Peyer's patch (tissue), 4 donors: Measurements from ENCODE around the gene PELI3. TPM values are rescaled to one million over a fixed set of nuclear protein-coding genes. Genes with fewer than 3 reads are reported as not detected.

ENCODE experiments used
- DNase-seq, 3 donors: peaks; one replicate each; pipeline ENCODE4 v3.0.0-alpha.2; 2017 to 2019
- H3K27ac ChIP-seq, 4 donors: fragments of 200-600 bp; sonication (generic); one replicate each; pipeline ENCODE4 v1.5.1; 2016 to 2019
- H3K27me3 ChIP-seq, 2 donors: fragments of 200-600 bp; sonication (generic); one replicate each; pipeline ENCODE4 v1.5.1; 2019
- H3K36me3 ChIP-seq, 3 donors: fragments of 200-600 bp; sonication (generic); one replicate each; pipeline ENCODE4 v1.5.1; 2016 to 2019
- H3K4me1 ChIP-seq, 4 donors: fragments of 200-600 bp; sonication (generic); one replicate each; pipeline ENCODE4 v1.5.1; 2016 to 2019
- H3K4me3 ChIP-seq, 4 donors: fragments of 200-600 bp; sonication (generic); 1 replicate in 3 of 4; 2 replicates in 1 of 4; pipeline ENCODE4 v1.5.1; 2016 to 2019; ENCODE audit warnings: mild to moderate bottlenecking in 1 of 4
- H3K9me3 ChIP-seq, 4 donors: fragments of 200-600 bp; sonication (generic); one replicate each; pipeline ENCODE4 v1.5.1; 2016 to 2019; ENCODE audit warnings: mild to moderate bottlenecking in 1 of 4
- POLR2A ChIP-seq, 2 donors: fragments of 450-650 bp; IDR thresholded peaks; one replicate each; pipeline ENCODE4 v1.5.1; 2017; ENCODE audit warnings: antibody characterized with exemption in 2 of 2, mild to moderate bottlenecking in 2 of 2, moderate library complexity in 2 of 2
- total RNA-seq, 4 donors: library from RNA; depleted of rRNA; stranded (reverse); fragments of >200 nt; gene quantifications; one replicate each; pipeline ENCODE4 v1.1.0, GENCODE V29; 2016
- TF ChIP-seq, protein P1 (sequence below), 6 experiments: fragments of 450-650 bp in 4 of 6; fragments of 200-600 bp in 2 of 6; sonication (generic) in 1 of 6; IDR thresholded peaks; one replicate each; pipeline ENCODE4 v1.5.1; 2017 to 2019; ENCODE audit warnings: antibody characterized with exemption in 6 of 6, mild to moderate bottlenecking in 3 of 6, moderate library complexity in 1 of 6

Gene PELI3, protein sequence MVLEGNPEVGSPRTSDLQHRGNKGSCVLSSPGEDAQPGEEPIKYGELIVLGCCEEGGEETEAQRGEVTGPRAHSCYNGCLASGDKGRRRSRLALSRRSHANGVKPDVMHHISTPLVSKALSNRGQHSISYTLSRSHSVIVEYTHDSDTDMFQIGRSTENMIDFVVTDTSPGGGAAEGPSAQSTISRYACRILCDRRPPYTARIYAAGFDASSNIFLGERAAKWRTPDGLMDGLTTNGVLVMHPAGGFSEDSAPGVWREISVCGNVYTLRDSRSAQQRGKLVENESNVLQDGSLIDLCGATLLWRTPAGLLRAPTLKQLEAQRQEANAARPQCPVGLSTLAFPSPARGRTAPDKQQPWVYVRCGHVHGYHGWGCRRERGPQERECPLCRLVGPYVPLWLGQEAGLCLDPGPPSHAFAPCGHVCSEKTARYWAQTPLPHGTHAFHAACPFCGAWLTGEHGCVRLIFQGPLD
- total RNA-seq: 10 to 100 TPM in 2 of 4 donors, 1 to 10 TPM in 2; 5.6 to 11.6 (median 10.0) TPM

DNA sequence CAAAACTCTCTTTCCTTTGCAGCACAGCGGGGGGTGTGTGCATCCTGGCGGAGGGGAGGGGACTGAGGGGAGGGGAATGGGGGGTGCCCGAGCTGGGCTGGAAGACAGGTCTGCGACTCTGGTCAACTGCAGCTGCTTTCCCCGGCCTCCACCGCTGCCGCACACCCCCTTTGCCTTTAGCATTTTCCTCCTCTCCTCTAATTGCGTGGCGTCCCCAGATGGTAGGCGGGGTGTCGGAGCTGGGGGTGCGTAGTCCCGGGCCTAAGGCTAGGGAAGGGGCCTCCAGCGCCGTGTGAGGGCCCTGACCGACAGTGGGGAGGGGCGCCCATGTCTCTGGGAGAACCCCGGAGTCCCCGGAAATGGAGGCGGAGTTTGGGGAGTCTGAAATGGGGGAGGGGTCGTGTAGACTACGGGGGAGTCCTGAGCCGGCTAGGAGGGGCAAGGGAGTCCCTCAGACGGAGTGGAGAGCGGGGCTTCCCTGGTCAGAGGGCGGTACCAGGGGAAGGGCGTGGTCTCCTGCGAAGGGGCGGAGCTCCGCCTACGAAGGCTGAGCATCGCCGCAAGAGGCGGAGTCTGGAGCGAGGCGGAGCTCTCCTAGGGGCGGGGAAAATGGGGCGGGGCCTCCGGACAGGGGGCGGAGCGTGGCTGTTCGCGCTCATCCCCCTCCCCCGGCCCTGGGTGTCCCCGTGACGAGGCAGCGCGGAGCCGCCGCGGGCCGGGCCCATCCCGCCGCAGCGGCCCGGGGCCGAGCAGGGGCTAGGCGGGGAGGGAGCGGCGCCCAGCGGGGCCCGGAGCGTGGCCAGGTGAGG lies at the start of gene PELI3:
Gene PELI3, plus strand, starts transcription at position 681 of the 809 bp plus-strand sequence. CDS start 1,224 bp downstream, outside the sequence.
- peaks cover 3 to 17% (median 6%) of the 10 kb centered on the region in 4 donors for H3K4me1 ChIP-seq
- TF ChIP-seq POLR2A (IDR thresholded peaks at IDR 0.05): no peak
- TF ChIP-seq, protein P1, sequence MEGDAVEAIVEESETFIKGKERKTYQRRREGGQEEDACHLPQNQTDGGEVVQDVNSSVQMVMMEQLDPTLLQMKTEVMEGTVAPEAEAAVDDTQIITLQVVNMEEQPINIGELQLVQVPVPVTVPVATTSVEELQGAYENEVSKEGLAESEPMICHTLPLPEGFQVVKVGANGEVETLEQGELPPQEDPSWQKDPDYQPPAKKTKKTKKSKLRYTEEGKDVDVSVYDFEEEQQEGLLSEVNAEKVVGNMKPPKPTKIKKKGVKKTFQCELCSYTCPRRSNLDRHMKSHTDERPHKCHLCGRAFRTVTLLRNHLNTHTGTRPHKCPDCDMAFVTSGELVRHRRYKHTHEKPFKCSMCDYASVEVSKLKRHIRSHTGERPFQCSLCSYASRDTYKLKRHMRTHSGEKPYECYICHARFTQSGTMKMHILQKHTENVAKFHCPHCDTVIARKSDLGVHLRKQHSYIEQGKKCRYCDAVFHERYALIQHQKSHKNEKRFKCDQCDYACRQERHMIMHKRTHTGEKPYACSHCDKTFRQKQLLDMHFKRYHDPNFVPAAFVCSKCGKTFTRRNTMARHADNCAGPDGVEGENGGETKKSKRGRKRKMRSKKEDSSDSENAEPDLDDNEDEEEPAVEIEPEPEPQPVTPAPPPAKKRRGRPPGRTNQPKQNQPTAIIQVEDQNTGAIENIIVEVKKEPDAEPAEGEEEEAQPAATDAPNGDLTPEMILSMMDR (IDR thresholded peaks at IDR 0.05): no peak
- peak within 1 kb of the TSS; percentile 44 to 97 (median 80) for H3K4me3 ChIP-seq
- H3K36me3 ChIP-seq: no peaks in the 10 kb centered on the region
- no peaks in the 10 kb centered on the region for H3K9me3 ChIP-seq
- H3K27ac ChIP-seq: peak within 1 kb of the TSS; percentile 63 to 89 (median 81)
- no peaks in the 10 kb centered on the region for H3K27me3 ChIP-seq
- DNase-seq: peak; percentile 94 to 98 (median 97)

DNA sequence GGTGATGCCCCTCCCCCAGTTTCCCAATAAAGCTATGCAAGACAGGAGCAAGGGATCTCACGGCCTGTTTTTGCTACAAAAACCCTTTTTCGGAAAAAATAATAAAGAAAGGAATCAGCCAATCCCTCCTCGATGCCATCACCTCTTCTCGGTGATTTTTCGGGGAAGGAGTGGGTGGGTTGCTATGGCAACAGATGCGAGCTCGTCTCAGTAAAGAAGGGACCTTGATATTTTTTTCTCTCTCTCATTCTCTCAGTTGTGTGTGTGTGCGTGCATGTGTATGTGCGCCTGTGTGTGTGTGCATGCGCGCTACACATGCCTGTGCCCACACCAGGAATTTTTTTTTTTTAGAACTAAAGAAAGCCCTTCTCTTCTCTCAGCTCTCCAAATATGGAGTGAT lies 49.7 kb upstream of the PELI3 start:
- H3K4me3 ChIP-seq: no peak overlapping the region
- no peaks in the 10 kb centered on the region for H3K27me3 ChIP-seq
- H3K27ac ChIP-seq: no peak overlapping the region
- no peak for TF ChIP-seq POLR2A (IDR thresholded peaks at IDR 0.05)
- TF ChIP-seq, protein P1 (IDR thresholded peaks at IDR 0.05): no peak
- H3K4me1 ChIP-seq: peaks cover 0 to 4% (median 0%) of the 10 kb centered on the region in 4 donors
- no peak for DNase-seq
- H3K9me3 ChIP-seq: no peaks in the 10 kb centered on the region
- H3K36me3 ChIP-seq: no peaks in the 10 kb centered on the region

DNA sequence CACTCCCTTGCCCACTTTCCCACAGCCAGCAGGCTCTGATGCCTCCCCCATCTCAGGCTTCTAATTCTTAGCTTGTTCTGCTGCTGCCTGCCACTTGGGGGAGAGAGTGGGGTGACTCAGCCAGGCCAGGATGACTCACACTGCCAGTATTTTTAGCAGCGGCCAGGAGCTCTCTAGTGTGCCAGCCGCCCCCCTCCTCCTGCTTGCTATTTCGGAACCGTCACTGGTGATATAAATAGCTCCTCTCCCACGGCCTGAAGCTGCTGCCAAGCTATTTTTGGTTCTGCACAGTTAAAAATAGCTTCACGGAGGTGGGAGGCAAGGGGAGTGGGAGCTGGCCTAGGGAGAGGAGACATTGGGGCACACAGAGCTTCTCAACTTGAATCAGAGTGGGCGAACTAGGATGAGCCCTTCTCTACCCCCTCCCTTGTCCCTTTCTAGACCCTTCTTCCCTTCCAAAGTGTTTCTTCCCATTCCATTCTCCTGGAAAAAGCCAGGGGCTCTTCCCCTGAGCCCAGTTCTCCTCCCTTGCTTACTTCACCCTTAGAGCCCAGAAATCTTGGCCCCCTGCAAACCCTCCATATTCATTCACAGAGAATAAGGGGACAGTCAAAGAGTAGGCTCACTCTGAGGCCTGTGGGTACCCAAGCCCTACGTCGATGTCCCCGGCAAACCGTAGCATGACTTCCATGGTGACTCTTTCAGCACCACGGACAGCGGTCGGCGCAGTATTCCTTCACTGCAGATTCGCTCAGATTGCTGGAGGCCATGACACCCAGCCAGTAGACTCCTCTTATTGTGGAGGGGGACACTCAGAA lies 48.3 kb upstream of the PELI3 start:
- Histone ChIP-seq H3K9me3 (no peaks in the 10 kb centered on the region), H3K36me3 (no peaks in the 10 kb centered on the region), H3K4me3 (no peak overlapping the region), H3K4me1 (peaks cover 0 to 4% (median 0%) of the 10 kb centered on the region in 4 donors), H3K27ac (peak overlapping the region in 1 of 4 donors; percentile 44), H3K27me3 (no peaks in the 10 kb centered on the region)
- TF ChIP-seq, protein P1 (IDR thresholded peaks at IDR 0.05): peak in 1 of 6 experiments; percentile 3
- TF ChIP-seq POLR2A (IDR thresholded peaks at IDR 0.05): no peak
- DNase-seq: peak in 1 of 3 donors; percentile 65

DNA sequence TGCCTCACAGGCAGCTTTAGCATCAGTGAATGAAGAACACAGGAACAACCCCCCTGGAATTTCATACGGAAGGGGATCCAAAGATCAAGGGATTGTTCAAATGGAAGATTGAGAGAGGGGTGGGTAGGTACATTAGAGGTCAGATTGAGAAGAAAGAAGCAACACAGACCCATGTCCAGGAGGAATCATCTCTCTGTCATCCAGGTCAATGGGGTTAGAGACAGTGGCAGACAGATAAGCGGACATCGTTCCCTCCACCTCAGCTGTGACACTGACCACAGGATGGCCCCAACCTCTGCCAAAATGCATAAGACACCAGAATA lies 47.8 kb upstream of the PELI3 start:
- Histone ChIP-seq H3K4me3 (no peak overlapping the region), H3K27ac (no peak overlapping the region), H3K27me3 (no peaks in the 10 kb centered on the region), H3K4me1 (peaks cover 0 to 4% (median 0%) of the 10 kb centered on the region in 4 donors), H3K36me3 (no peaks in the 10 kb centered on the region), H3K9me3 (no peaks in the 10 kb centered on the region)
- no peak for TF ChIP-seq POLR2A (IDR thresholded peaks at IDR 0.05)
- TF ChIP-seq, protein P1 (IDR thresholded peaks at IDR 0.05): no peak
- DNase-seq: no peak

DNA sequence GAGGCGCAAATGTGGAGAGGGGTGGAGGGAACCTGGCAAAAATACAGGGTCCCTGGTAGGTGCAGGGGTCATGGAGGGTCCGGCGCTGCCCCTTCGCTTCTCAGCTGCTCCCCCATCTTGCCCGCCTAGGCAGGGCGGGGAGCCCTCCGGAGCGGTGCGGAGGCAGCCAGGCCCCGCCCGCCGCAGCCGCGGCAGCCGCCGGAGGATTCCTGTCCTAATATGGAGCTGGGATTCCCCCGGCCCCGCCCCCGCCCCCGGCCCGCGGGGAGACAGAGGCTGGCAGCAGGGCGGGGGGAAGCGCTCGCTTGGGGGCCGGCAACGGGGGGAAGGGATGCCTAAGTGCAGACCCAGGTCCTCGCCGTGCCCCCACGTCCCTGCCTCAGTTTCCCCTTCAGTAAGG lies 46.9 kb upstream of the PELI3 start:
- Histone ChIP-seq H3K4me3 (no peak overlapping the region), H3K36me3 (peaks cover 0 to 5% (median 0%) of the 10 kb centered on the region in 3 donors), H3K4me1 (peaks cover 0 to 4% (median 0%) of the 10 kb centered on the region in 4 donors), H3K9me3 (no peaks in the 10 kb centered on the region), H3K27ac (no peak overlapping the region), H3K27me3 (no peaks in the 10 kb centered on the region)
- no peak for DNase-seq
- no peak for TF ChIP-seq POLR2A (IDR thresholded peaks at IDR 0.05)
- TF ChIP-seq, protein P1 (IDR thresholded peaks at IDR 0.05): no peak
